HG03108 (cell line): Measurements from ENCODE around the gene ATG16L2.
A peak's percentile ranks its signal among the peaks of the same experiment; 100 is the strongest.
"Not testable (repeated sequence)": the region's sequence is repeated elsewhere in the genome, so short reads cannot be mapped to it uniquely, and the experiment has no call there.

Experiments used
- ATAC-seq: cut with Tn5 transposase; IDR thresholded peaks from one replicate; pipeline ENCODE4 v1.9.1; 2021; ENCODE audit warnings: moderate library complexity; ENCODE audit not compliant: unreplicated experiment

ATG16L2 gene

GRCh38 chr11:72802822-72803221 lies 11.4 kb upstream of the ATG16L2 start:
- ATAC-seq: no peak

- no peak for ATAC-seq
These were observed 9.0 kb upstream of the ATG16L2 start for GRCh38 chr11:72805216-72805615.

GRCh38 chr11:72806378-72806777 lies 7.8 kb upstream of the ATG16L2 start:
- ATAC-seq: not testable (repeated sequence)

- ATAC-seq: no peak
These were observed 7.1 kb upstream of the ATG16L2 start for GRCh38 chr11:72807021-72807693.

- no peak for ATAC-seq
These were observed 6.4 kb upstream of the ATG16L2 start for GRCh38 chr11:72807792-72808191.

GRCh38 chr11:72808331-72808798 lies 5.8 kb upstream of the ATG16L2 start:
- ATAC-seq: no peak

GRCh38 chr11:72811686-72812085 lies 2.5 kb upstream of the ATG16L2 start:
- ATAC-seq: not testable (repeated sequence)

- no peak for ATAC-seq
These were observed 1.6 kb upstream of the ATG16L2 start for GRCh38 chr11:72812604-72812966.

- ATAC-seq: no peak
These were observed 1.1 kb upstream of the ATG16L2 start for GRCh38 chr11:72812967-72813739.

- peak; percentile 38 for ATAC-seq
These were observed 398 bp upstream of the ATG16L2 start for GRCh38 chr11:72813740-72814285.

GRCh38 chr11:72815110-72815618 lies 953 bp downstream of the ATG16L2 start:
- ATAC-seq: peak; percentile 7

- ATAC-seq: no peak
These were observed 2.3 kb downstream of the ATG16L2 start for GRCh38 chr11:72816404-72816990.

GRCh38 chr11:72817966-72818365 lies 3.8 kb downstream of the ATG16L2 start:
- ATAC-seq: no peak

- ATAC-seq: no peak
These were observed 4.8 kb downstream of the ATG16L2 start for GRCh38 chr11:72818971-72819370.

GRCh38 chr11:72820439-72821139 lies 6.4 kb downstream of the ATG16L2 start:
- no peak for ATAC-seq

- ATAC-seq: no peak
These were observed 7.2 kb downstream of the ATG16L2 start for GRCh38 chr11:72821221-72821919.

- ATAC-seq: peak; percentile 42
These were observed 7.9 kb downstream of the ATG16L2 start for GRCh38 chr11:72821920-72822799.

- ATAC-seq: no peak
These were observed 9.0 kb downstream of the ATG16L2 start for GRCh38 chr11:72823105-72823804.

- no peak for ATAC-seq
These were observed 9.8 kb downstream of the ATG16L2 start for GRCh38 chr11:72824020-72824419.
